Naive thymus-derived CD8-positive, alpha-beta T cell (primary cell): Measurements from ENCODE around the gene ABLIM2. TPM values are rescaled to one million over a fixed set of nuclear protein-coding genes. Genes with fewer than 3 reads are reported as not detected.
A peak's percentile ranks its signal among the peaks of the same experiment; 100 is the strongest.
"Not testable (repeated sequence)": the region's sequence is repeated elsewhere in the genome, so short reads cannot be mapped to it uniquely, and the experiment has no call there.

Experiments used
- ATAC-seq, 2 donors: fragments of 150-1000 bp; cut with Tn5 transposase in 1 of 2; sonication (Bioruptor Pico), chemical (Tn5 transposase) in 1 of 2; 1 replicate in 1 of 2; 2 replicates in 1 of 2; pipeline ENCODE4 v1.10.0; 2021; ENCODE audit warnings: mild to moderate bottlenecking in 2 of 2, moderate library complexity in 2 of 2
- POLR2A ChIA-PET: fragments of 350-600 bp; sonication (Branson Sonifier 250); formaldehyde crosslinking; loops from one replicate; lab custom pipeline; 2021; ENCODE audit warnings: antibody characterized with exemption; lab: Charles Lee
- DNase-seq, 10 donors: peaks; one replicate each; pipeline versions ENCODE4 v3.0.0 to v3.0.0-alpha.2; 2020 to 2022
- H3K27ac Mint-ChIP-seq, 10 donors: one replicate each; pipeline ENCODE4 v1.8.0; 2020 to 2022; ENCODE audit warnings: mild to moderate bottlenecking in 10 of 10, mixed read lengths in 10 of 10, moderate library complexity in 4 of 10, inconsistent platforms in 1 of 10
- H3K27me3 Mint-ChIP-seq, 5 donors: one replicate each; pipeline ENCODE4 v1.8.0; 2021 to 2022; ENCODE audit warnings: mixed read lengths in 5 of 5
- H3K36me3 Mint-ChIP-seq, 3 donors: one replicate each; pipeline ENCODE4 v1.8.0; 2020 to 2022; ENCODE audit warnings: mixed read lengths in 3 of 3, mild to moderate bottlenecking in 2 of 3, inconsistent platforms in 1 of 3
- H3K4me1 Mint-ChIP-seq, 4 donors: one replicate each; pipeline ENCODE4 v1.8.0; 2021 to 2022; ENCODE audit warnings: mixed read lengths in 4 of 4
- H3K4me3 Mint-ChIP-seq, 10 donors: one replicate each; pipeline ENCODE4 v1.8.0; 2020 to 2022; ENCODE audit warnings: mild to moderate bottlenecking in 10 of 10, mixed read lengths in 10 of 10, moderate library complexity in 6 of 10, inconsistent platforms in 1 of 10
- H3K9me3 Mint-ChIP-seq, 9 donors: one replicate each; pipeline ENCODE4 v1.8.0; 2020 to 2022; ENCODE audit warnings: mixed read lengths in 9 of 9, mild to moderate bottlenecking in 3 of 9, inconsistent platforms in 1 of 9, moderate library complexity in 1 of 9
- polyA plus RNA-seq, 3 donors: library from polyadenylated mRNA; unstranded; fragments of 300-500 nt; fragmentation: Illumina TruSeq; gene quantifications; one replicate each; pipeline ENCODE4 v1.2.3, GENCODE V29; 2021
- total RNA-seq, 8 experiments: library from RNA in 2 of 8; stranded (reverse) in 2 of 8; gene quantifications; one replicate each; pipeline ENCODE4 v1.2.3 and lab custom pipeline; 2021 to 2026

The ABLIM2 gene
- total and polyA plus RNA-seq, 5 experiments from 2014 or later: 0.47 to 4.9 (median 2.4) TPM

- Mint-ChIP-seq H3K36me3 (peaks cover 0 to 16% (median 0%) of the 10 kb centered on the region in 3 donors), H3K9me3 (peaks cover 0 to 37% (median 14%) of the 10 kb centered on the region in 9 donors), H3K27me3 (peaks cover 0 to 31% (median 8%) of the 10 kb centered on the region in 5 donors)
- DNase-seq, POLR2A ChIA-PET, ATAC-seq, H3K27ac Mint-ChIP-seq, H3K4me1 Mint-ChIP-seq, H3K4me3 Mint-ChIP-seq: not testable (repeated sequence)
Measured at GRCh38 chr4:8139726-8140125, 18.9 kb downstream of the ABLIM2 start.

- DNase-seq (no peak), ATAC-seq (no peak)
- H3K4me3 Mint-ChIP-seq: no peak overlapping the region
- POLR2A ChIA-PET: no interaction called here
- H3K27ac Mint-ChIP-seq: no peak overlapping the region
- H3K4me1 Mint-ChIP-seq: peaks cover 0 to 2% (median 0%) of the 10 kb centered on the region in 4 donors
- H3K27me3 Mint-ChIP-seq: peaks cover 0 to 14% (median 0%) of the 10 kb centered on the region in 5 donors
- H3K36me3 Mint-ChIP-seq: peaks cover 0 to 16% (median 0%) of the 10 kb centered on the region in 3 donors
- peaks cover 0 to 37% (median 14%) of the 10 kb centered on the region in 9 donors for H3K9me3 Mint-ChIP-seq
Measured at GRCh38 chr4:8136972-8137710, 21.5 kb downstream of the ABLIM2 start.

GRCh38 chr4:8136529-8136928 lies 22.1 kb downstream of the ABLIM2 start:
- Mint-ChIP-seq H3K36me3 (peaks cover 0 to 14% (median 0%) of the 10 kb centered on the region in 3 donors), H3K27me3 (peaks cover 0 to 8% (median 0%) of the 10 kb centered on the region in 5 donors), H3K9me3 (peaks cover 0 to 37% (median 14%) of the 10 kb centered on the region in 9 donors), H3K27ac (no peak overlapping the region), H3K4me1 (peaks cover 0 to 2% (median 0%) of the 10 kb centered on the region in 4 donors), H3K4me3 (no peak overlapping the region)
- no peak for DNase-seq
- POLR2A ChIA-PET: no interaction called here
- ATAC-seq: no peak

- Mint-ChIP-seq H3K9me3 (peaks cover 0 to 28% (median 7%) of the 10 kb centered on the region in 9 donors), H3K4me3 (no peak overlapping the region), H3K27ac (no peak overlapping the region), H3K4me1 (peaks cover 0 to 5% (median 2%) of the 10 kb centered on the region in 4 donors), H3K27me3 (peaks cover 0 to 7% (median 0%) of the 10 kb centered on the region in 5 donors), H3K36me3 (peaks cover 0 to 10% (median 0%) of the 10 kb centered on the region in 3 donors)
- ATAC-seq: no peak
- no peak for DNase-seq
- POLR2A ChIA-PET: no interaction called here
Measured at GRCh38 chr4:8135666-8136065, 22.9 kb downstream of the ABLIM2 start.

GRCh38 chr4:8133897-8134563 lies 24.6 kb downstream of the ABLIM2 start:
- peaks cover 0 to 7% (median 0%) of the 10 kb centered on the region in 5 donors for H3K27me3 Mint-ChIP-seq
- POLR2A ChIA-PET: no interaction called here
- DNase-seq: no peak
- H3K4me1 Mint-ChIP-seq: peaks cover 0 to 5% (median 2%) of the 10 kb centered on the region in 4 donors
- no peak overlapping the region for H3K27ac Mint-ChIP-seq
- peaks cover 0 to 4% (median 0%) of the 10 kb centered on the region in 3 donors for H3K36me3 Mint-ChIP-seq
- H3K4me3 Mint-ChIP-seq: no peak overlapping the region
- ATAC-seq: no peak
- H3K9me3 Mint-ChIP-seq: peaks cover 0 to 12% (median 0%) of the 10 kb centered on the region in 9 donors

- Mint-ChIP-seq H3K9me3 (peaks cover 0 to 7% (median 0%) of the 10 kb centered on the region in 9 donors), H3K4me3 (no peak overlapping the region), H3K4me1 (peaks cover 0 to 5% (median 2%) of the 10 kb centered on the region in 4 donors)
Measured at GRCh38 chr4:8132947-8133705, 25.5 kb downstream of the ABLIM2 start.

GRCh38 chr4:8132400-8132799 lies 26.2 kb downstream of the ABLIM2 start:
- Mint-ChIP-seq H3K27me3 (peaks cover 0 to 3% (median 0%) of the 10 kb centered on the region in 5 donors), H3K4me1 (peaks cover 0 to 5% (median 2%) of the 10 kb centered on the region in 4 donors), H3K4me3 (no peak overlapping the region), H3K36me3 (no peaks in the 10 kb centered on the region), H3K27ac (no peak overlapping the region), H3K9me3 (no peaks in the 10 kb centered on the region)
- POLR2A ChIA-PET: no interaction called here
- ATAC-seq: no peak
- no peak for DNase-seq

More at GRCh38 chr4:8132947-8133705, 25.5 kb downstream of the ABLIM2 start:
- no peak for ATAC-seq
- Mint-ChIP-seq H3K27me3 (peaks cover 0 to 3% (median 0%) of the 10 kb centered on the region in 5 donors), H3K36me3 (no peaks in the 10 kb centered on the region), H3K27ac (no peak overlapping the region)
- POLR2A ChIA-PET: no interaction called here
- DNase-seq: no peak

- Mint-ChIP-seq H3K4me1 (peaks cover 0 to 5% (median 2%) of the 10 kb centered on the region in 4 donors), H3K27ac (no peak overlapping the region), H3K9me3 (no peaks in the 10 kb centered on the region), H3K27me3 (peaks cover 0 to 3% (median 0%) of the 10 kb centered on the region in 5 donors), H3K36me3 (no peaks in the 10 kb centered on the region), H3K4me3 (no peak overlapping the region)
- DNase-seq (no peak), ATAC-seq (no peak)
- POLR2A ChIA-PET: no interaction called here
Measured at GRCh38 chr4:8131826-8132225, 26.8 kb downstream of the ABLIM2 start.

GRCh38 chr4:8131210-8131609 lies 27.4 kb downstream of the ABLIM2 start:
- no peak for DNase-seq
- no peak overlapping the region for H3K4me3 Mint-ChIP-seq
- POLR2A ChIA-PET: no interaction called here
- H3K9me3 Mint-ChIP-seq: no peaks in the 10 kb centered on the region
- peaks cover 0 to 5% (median 2%) of the 10 kb centered on the region in 4 donors for H3K4me1 Mint-ChIP-seq
- peak overlapping the region in 1 of 10 donors; percentile 37 for H3K27ac Mint-ChIP-seq
- H3K27me3 Mint-ChIP-seq: peaks cover 0 to 3% (median 0%) of the 10 kb centered on the region in 5 donors
- no peaks in the 10 kb centered on the region for H3K36me3 Mint-ChIP-seq
- no peak for ATAC-seq

- no peak for ATAC-seq
- Mint-ChIP-seq H3K4me3 (no peak overlapping the region), H3K27ac (no peak overlapping the region), H3K9me3 (no peaks in the 10 kb centered on the region), H3K36me3 (no peaks in the 10 kb centered on the region), H3K4me1 (peaks cover 0 to 5% (median 2%) of the 10 kb centered on the region in 4 donors), H3K27me3 (peaks cover 0 to 3% (median 0%) of the 10 kb centered on the region in 5 donors)
- DNase-seq: no peak
- POLR2A ChIA-PET: no interaction called here
Measured at GRCh38 chr4:8130346-8131066, 28.1 kb downstream of the ABLIM2 start.

- H3K4me3 Mint-ChIP-seq: no peak overlapping the region
- H3K9me3 Mint-ChIP-seq: no peaks in the 10 kb centered on the region
- H3K36me3 Mint-ChIP-seq: no peaks in the 10 kb centered on the region
- peaks cover 0 to 5% (median 2%) of the 10 kb centered on the region in 4 donors for H3K4me1 Mint-ChIP-seq
- ATAC-seq (no peak), DNase-seq (no peak)
- no peak overlapping the region for H3K27ac Mint-ChIP-seq
- POLR2A ChIA-PET: no interaction called here
- peaks cover 0 to 3% (median 0%) of the 10 kb centered on the region in 5 donors for H3K27me3 Mint-ChIP-seq
Measured at GRCh38 chr4:8129785-8130184, 28.8 kb downstream of the ABLIM2 start.

- Mint-ChIP-seq H3K27ac (no peak overlapping the region), H3K4me1 (peaks cover 0 to 5% (median 1%) of the 10 kb centered on the region in 4 donors), H3K27me3 (peaks cover 0 to 1% (median 0%) of the 10 kb centered on the region in 5 donors), H3K9me3 (no peaks in the 10 kb centered on the region), H3K36me3 (no peaks in the 10 kb centered on the region), H3K4me3 (no peak overlapping the region)
- ATAC-seq (no peak), DNase-seq (no peak)
- POLR2A ChIA-PET: no interaction called here
Measured at GRCh38 chr4:8129136-8129535, 29.5 kb downstream of the ABLIM2 start.
